D721Med (cell line): ENCODE data around the gene SEC16A.

ENCODE experiments used
- DNase-seq: peaks from one replicate; pipeline ENCODE4 v3.0.0; 2011; ENCODE audit warnings: low spot score; ENCODE audit not compliant: insufficient read length
- FAIRE-seq: peaks from 2 replicates; lab custom pipeline; 2011; peaks lifted over from hg19 to GRCh38; lab: Jason Lieb, UNC
- TF ChIP-seq, protein P1 (sequence below): IDR thresholded peaks from 2 replicates; pipeline ENCODE4 v1.5.1; 2012; ENCODE audit warnings: mild to moderate bottlenecking, control low read depth; ENCODE audit not compliant: insufficient read depth; ENCODE audit errors: missing control alignments

SEC16A gene, protein sequence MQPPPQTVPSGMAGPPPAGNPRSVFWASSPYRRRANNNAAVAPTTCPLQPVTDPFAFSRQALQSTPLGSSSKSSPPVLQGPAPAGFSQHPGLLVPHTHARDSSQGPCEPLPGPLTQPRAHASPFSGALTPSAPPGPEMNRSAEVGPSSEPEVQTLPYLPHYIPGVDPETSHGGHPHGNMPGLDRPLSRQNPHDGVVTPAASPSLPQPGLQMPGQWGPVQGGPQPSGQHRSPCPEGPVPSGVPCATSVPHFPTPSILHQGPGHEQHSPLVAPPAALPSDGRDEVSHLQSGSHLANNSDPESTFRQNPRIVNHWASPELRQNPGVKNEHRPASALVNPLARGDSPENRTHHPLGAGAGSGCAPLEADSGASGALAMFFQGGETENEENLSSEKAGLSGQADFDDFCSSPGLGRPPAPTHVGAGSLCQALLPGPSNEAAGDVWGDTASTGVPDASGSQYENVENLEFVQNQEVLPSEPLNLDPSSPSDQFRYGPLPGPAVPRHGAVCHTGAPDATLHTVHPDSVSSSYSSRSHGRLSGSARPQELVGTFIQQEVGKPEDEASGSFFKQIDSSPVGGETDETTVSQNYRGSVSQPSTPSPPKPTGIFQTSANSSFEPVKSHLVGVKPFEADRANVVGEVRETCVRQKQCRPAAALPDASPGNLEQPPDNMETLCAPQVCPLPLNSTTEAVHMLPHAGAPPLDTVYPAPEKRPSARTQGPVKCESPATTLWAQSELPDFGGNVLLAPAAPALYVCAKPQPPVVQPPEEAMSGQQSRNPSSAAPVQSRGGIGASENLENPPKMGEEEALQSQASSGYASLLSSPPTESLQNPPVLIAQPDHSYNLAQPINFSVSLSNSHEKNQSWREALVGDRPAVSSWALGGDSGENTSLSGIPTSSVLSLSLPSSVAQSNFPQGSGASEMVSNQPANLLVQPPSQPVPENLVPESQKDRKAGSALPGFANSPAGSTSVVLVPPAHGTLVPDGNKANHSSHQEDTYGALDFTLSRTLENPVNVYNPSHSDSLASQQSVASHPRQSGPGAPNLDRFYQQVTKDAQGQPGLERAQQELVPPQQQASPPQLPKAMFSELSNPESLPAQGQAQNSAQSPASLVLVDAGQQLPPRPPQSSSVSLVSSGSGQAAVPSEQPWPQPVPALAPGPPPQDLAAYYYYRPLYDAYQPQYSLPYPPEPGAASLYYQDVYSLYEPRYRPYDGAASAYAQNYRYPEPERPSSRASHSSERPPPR (N-terminal part only)

DNA sequence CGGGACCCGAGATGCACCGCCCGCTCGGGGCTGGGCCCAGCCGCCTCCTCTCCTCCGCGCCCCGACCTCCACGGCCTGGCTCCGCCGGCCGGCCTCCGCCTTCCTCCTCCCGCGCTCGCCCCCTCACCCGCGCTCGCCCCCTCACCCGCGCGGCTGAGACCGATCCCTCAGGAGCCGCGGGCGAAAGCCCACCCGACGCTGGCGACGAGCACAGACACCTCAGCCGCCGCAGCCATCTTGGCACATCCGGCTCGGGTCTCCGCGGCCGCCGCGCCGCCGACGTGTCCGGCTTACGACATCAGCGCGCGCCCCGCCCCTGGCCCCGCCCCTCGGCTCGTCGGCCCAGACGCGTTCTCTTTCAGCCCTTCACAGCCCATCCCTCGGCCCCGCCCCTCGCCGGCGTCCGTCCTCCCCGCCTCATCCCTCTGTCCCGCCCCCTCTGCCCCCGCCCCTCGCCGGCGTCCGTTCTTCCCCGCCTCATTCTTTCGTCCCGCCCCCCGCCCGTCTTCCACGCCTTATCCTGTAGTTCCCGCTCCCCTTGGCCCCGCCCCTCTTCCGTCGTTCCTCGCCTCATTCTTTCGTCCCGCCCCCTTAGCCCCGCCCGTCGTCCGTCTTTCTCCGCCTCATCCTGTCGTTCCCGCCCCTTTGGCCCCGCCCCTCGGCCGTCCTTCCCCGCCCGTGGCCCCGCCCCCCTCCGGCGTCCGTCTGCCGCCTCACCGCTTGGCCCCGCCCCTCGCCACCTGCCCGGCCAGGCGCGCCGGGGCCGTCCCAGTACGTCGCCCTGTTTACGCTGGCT lies at the start of gene SEC16A:
SEC16A (minus strand) TSS at position 248 of the 796 bp plus-strand sequence. CDS start 5,425 bp downstream, outside the sequence.
- FAIRE-seq (no peak), DNase-seq (peak; percentile 80)
- TF ChIP-seq, protein P1, sequence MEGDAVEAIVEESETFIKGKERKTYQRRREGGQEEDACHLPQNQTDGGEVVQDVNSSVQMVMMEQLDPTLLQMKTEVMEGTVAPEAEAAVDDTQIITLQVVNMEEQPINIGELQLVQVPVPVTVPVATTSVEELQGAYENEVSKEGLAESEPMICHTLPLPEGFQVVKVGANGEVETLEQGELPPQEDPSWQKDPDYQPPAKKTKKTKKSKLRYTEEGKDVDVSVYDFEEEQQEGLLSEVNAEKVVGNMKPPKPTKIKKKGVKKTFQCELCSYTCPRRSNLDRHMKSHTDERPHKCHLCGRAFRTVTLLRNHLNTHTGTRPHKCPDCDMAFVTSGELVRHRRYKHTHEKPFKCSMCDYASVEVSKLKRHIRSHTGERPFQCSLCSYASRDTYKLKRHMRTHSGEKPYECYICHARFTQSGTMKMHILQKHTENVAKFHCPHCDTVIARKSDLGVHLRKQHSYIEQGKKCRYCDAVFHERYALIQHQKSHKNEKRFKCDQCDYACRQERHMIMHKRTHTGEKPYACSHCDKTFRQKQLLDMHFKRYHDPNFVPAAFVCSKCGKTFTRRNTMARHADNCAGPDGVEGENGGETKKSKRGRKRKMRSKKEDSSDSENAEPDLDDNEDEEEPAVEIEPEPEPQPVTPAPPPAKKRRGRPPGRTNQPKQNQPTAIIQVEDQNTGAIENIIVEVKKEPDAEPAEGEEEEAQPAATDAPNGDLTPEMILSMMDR, result no peak

DNA sequence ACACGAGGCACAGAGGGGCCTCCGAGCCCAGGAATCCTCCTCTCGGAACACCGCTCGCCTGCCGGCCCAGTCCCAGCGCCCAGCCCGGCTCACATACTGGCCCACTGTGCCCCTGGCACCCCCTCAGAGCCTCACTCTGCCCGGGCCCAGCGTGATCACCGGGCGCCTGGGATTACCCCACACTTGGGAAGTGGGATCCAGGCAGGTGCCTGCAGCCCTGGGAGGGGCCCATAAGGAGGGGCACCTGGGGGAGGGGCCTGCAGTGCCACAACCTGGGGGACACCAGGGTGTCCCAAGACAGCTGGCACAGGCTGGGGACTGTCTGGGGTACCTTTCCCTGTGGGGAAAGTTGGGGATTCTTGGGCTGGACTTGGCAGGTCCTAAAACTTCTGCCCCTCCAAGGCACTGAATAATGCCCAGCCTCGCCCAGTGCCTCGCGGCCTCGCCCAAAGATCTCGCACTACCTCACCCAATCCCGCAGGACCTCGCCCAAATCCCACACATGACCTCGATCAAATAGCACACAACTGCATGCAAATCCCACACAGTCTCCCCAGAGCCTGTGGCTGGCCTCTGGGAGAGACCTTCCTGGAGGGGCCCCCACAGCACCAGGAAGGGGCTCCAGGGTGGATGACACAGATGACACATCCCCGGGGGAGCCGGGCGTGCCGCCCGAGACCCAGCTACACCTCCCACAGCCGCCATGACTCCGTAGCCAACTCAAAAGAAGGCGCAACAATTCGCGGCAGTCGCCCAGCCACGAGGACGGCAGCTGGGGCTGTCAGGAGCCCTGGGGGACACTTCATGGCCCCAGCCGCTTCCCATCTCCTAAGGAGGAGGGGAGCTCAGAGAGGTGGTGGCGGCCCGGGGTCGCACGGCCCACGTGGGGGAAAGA lies 49.3 kb upstream of the SEC16A start:
- DNase-seq, result no peak
- no peak for FAIRE-seq
- TF ChIP-seq, protein P1, result no peak

DNA sequence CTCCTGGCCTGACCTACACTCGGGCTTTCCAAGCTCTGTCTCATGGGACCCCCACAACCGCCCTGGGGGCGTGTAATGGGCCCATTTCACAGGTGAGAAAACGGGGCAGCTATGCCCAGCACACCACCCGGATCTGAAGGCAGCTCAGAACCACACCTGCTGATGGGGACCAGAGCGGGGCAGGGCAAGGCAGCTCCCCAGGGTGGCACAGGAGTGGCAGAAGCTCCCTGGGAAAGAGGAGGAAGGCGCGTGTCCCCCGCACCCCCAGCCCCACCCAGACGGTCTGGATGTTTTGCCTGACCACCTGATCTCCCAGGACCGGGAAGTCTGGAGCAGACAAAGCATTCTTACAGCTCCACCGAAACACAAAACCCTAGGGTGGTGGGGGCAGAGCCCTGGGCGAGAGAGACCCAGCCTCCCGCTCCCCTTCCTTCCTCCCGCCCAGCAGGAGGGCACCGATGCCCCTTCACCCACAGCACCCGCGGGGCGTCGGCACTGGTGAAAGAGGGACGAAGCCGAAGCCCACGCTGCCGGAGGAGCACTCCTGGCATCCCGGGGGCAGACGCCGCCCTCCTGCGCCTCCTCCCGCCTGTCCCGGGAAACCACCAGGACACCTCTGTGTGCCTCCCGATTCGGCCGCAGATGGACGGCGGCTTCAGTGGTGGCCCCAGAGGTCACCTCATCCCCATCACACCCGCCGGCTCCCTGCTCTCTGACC lies 48.5 kb upstream of the SEC16A start:
- DNase-seq (no peak), FAIRE-seq (no peak)
- TF ChIP-seq, protein P1, result no peak

DNA sequence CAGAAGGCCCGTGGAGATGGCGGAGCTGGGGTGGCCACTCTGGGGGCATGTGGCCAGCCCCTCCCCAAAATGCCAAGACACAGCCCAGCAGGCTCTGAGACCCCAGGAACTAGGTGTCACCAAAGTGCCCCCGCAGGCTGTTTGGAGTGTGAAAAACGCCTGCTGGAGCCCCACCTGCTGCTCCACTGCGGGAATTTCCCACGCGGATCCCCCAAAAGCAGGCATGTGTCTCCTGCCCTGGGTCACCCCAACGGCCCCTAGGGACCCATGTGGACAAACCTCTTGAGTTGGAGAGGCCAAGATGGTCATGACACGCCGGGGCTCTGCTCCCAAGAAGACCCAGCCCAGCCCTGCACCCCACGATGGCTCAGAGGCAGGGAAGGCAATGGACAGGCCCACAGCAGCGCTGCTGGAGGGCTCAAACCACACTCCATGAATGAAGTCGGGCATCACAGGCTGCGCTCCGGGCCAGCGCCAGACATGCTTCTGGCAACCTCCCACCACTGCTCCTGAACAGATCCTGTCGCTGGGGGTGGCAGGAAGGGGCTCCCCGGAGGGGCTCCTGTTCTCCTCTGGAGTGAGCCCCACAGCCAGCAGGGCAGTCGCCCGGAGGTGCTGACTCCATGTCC lies 47.7 kb upstream of the SEC16A start:
- no peak for FAIRE-seq
- TF ChIP-seq, protein P1, result no peak
- DNase-seq, result no peak

DNA sequence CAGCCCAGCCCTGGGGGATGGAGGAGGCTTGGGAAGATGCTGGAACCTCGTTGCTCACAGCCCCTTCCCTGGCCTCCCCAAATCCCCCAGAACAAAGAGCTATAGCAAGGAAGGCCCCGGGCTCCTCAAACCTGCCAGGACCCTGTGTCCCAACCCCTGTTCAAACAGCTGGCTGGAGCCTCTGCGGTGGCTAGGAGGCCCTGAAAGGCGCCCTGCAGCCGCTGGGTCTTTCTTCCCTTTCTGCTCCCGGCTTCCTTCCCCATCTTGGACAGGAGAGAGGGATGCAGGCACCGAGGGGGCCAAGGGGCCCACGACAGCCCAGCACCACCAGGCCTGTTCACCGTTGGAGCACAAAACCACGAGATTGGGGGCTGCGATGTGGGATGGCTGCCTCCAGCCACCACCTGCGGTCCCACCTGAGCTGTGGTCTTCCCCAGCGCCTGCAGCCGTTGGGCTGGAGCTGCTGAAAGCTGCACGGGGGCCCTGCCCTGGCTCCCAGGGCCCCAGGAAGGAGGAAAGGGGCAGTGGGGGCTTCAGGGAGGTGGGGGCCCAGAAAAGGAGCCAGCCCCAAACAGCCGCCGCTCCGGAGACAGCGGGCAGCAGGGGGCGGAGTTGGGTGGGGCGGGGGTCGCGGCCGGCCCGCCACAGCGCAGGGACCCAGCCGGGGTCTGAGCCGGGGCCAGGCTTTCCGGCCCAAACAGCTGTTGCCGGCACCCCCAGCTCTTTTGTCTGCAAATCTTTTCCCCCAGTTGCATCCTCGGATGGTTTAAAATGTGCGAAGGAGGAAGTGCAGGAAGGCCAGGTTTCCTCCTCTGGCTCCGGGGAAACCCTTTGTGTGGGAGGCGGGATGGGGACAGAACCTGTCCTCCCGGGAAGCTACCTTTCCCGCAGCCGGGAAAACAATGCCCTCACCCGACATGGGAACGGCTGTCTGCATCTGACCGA lies 46.9 kb upstream of the SEC16A start:
- FAIRE-seq, result no peak
- DNase-seq, result no peak
- TF ChIP-seq, protein P1, result no peak
